Neuronal stem cell (in vitro differentiated cells): ENCODE data around the gene ISYNA1.

Source experiments
- DNase-seq: peaks from one replicate; pipeline ENCODE4 v3.0.0-alpha.2; 2013; ENCODE audit warnings: low spot score
- H2AFZ ChIP-seq: one replicate; pipeline ENCODE4 v1.6.1; 2013; ENCODE audit warnings: mild to moderate bottlenecking, low read length, inconsistent platforms
- H2AK5ac ChIP-seq: 2 replicates; pipeline ENCODE4 v1.6.1; 2013; ENCODE audit warnings: low read depth, mild to moderate bottlenecking, inconsistent platforms, low read length, moderate library complexity, mixed read lengths
- H2BK120ac ChIP-seq: 2 replicates; pipeline ENCODE4 v1.6.1; 2013; ENCODE audit warnings: low read depth, mild to moderate bottlenecking, inconsistent platforms, low read length, moderate library complexity, mixed read lengths
- H2BK12ac ChIP-seq: one replicate; pipeline ENCODE4 v1.6.1; 2013; ENCODE audit warnings: low read length, inconsistent platforms
- H2BK15ac ChIP-seq: 2 replicates; pipeline ENCODE4 v1.6.1; 2013; ENCODE audit warnings: mild to moderate bottlenecking, low read length, inconsistent platforms, mixed read lengths
- H2BK5ac ChIP-seq: one replicate; pipeline ENCODE4 v1.6.1; 2013; ENCODE audit warnings: inconsistent platforms, mild to moderate bottlenecking, low read length, moderate library complexity
- H3K14ac ChIP-seq: one replicate; pipeline ENCODE4 v1.6.1; 2013; ENCODE audit warnings: low read length, inconsistent platforms
- H3K18ac ChIP-seq: 2 replicates; pipeline ENCODE4 v1.6.1; 2013; ENCODE audit warnings: low read length, inconsistent platforms
- H3K23ac ChIP-seq: 2 replicates; pipeline ENCODE4 v1.6.1; 2013; ENCODE audit warnings: low read depth, mild to moderate bottlenecking, mixed read lengths, low read length, inconsistent platforms; ENCODE audit not compliant: poor library complexity
- H3K27ac ChIP-seq: replicated peaks from 3 replicates; pipeline ENCODE4 v1.5.1; 2013; ENCODE audit warnings: low read length, inconsistent platforms
- H3K27me3 ChIP-seq, 3 experiments: 2 replicates each; pipeline ENCODE4 v1.6.1; 2013; ENCODE audit warnings: low read length in 3 of 3, mild to moderate bottlenecking in 2 of 3, inconsistent platforms in 1 of 3, low read depth in 1 of 3, mixed read lengths in 1 of 3, moderate library complexity in 1 of 3; ENCODE audit not compliant: control insufficient read depth in 3 of 3, insufficient read depth in 3 of 3
- H3K36me3 ChIP-seq, 2 donors: replicated peaks in 1 of 2; 2 replicates each; pipeline ENCODE4 v1.6.1; 2013; ENCODE audit warnings: low read length in 2 of 2; ENCODE audit not compliant: control insufficient read depth in 2 of 2, insufficient read depth in 2 of 2
- H3K4ac ChIP-seq: 2 replicates; pipeline ENCODE4 v1.6.1; 2013; ENCODE audit warnings: inconsistent platforms, mild to moderate bottlenecking, low read length, moderate library complexity
- H3K4me1 ChIP-seq, 2 donors: 1 replicate in 1 of 2; 2 replicates in 1 of 2; pipeline ENCODE4 v1.6.1; 2013; ENCODE audit warnings: low read length in 2 of 2, low read depth in 1 of 2; ENCODE audit not compliant: control insufficient read depth in 2 of 2, insufficient read depth in 1 of 2
- H3K4me2 ChIP-seq: one replicate; pipeline ENCODE4 v1.6.1; 2013; ENCODE audit warnings: mild to moderate bottlenecking, low read length, inconsistent platforms; ENCODE audit not compliant: insufficient read depth, poor library complexity, severe bottlenecking
- H3K4me3 ChIP-seq, 2 donors: 2 replicates each; pipeline ENCODE4 v1.5.1; 2013; ENCODE audit warnings: low read length in 2 of 2, mild to moderate bottlenecking in 2 of 2, inconsistent platforms in 1 of 2, moderate library complexity in 1 of 2
- H3K79me1 ChIP-seq: one replicate; pipeline ENCODE4 v1.6.1; 2013; ENCODE audit warnings: low read depth, mild to moderate bottlenecking, inconsistent platforms, low read length, moderate library complexity
- H3K9ac ChIP-seq: one replicate; pipeline ENCODE4 v1.6.1; 2013; ENCODE audit warnings: mild to moderate bottlenecking, low read depth, low read length, inconsistent platforms; ENCODE audit not compliant: poor library complexity
- H3K9me3 ChIP-seq, 2 donors: replicated peaks in 1 of 2; 2 replicates each; pipeline versions ENCODE3 to v1.6.1; 2013; ENCODE audit warnings: low read length in 2 of 2, mild to moderate bottlenecking in 2 of 2, inconsistent platforms in 1 of 2, low read depth in 1 of 2, mixed read lengths in 1 of 2, moderate library complexity in 1 of 2; ENCODE audit not compliant: control insufficient read depth in 2 of 2, insufficient read depth in 1 of 2
- H4K8ac ChIP-seq: one replicate; pipeline ENCODE4 v1.6.1; 2013; ENCODE audit warnings: low read depth, mild to moderate bottlenecking, inconsistent platforms, low read length, moderate library complexity
- H4K91ac ChIP-seq: one replicate; pipeline ENCODE4 v1.6.1; 2013; ENCODE audit warnings: low read length, low read depth, mild to moderate bottlenecking, inconsistent platforms; ENCODE audit not compliant: poor library complexity
- WGBS, 2 donors: extraction: QIAGEN DNeasy Blood & Tissue Kit; methylation state at CpG; one replicate each; pipeline ENCODE4 v1.1.7; 2013; ENCODE audit warnings: missing lambda C conversion rate in 2 of 2, mixed read lengths in 1 of 2; ENCODE audit not compliant: insufficient read length in 2 of 2, insufficient replicate concordance in 1 of 2; ENCODE audit errors: extremely low coverage in 2 of 2; 5-methylcytosine and 5-hydroxymethylcytosine counted together

The ISYNA1 gene

DNA sequence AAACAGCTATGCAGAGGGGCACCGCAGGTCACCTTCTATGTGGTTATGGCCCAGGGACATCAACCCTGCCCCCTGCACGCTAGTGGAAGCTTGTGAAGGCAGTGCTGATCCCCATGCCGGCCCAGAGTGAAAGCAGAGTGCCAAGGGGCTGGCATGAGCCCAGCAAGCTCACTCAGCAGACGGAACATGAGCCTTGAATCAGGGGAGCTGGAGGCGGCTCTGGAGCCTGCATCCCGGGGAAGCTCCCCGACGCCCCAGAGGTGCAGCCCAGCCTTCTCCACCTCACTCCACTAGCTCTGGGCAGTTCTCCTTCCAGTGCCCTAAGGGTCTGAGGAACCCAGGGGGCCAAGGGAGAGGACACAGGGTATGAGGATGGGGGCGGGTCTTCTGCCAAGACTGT, 19.0 kb upstream of the ISYNA1 start:
- no peak overlapping the region for H2AK5ac ChIP-seq
- peak overlapping the region; percentile 53 for H3K27ac ChIP-seq
- peak overlapping the region; percentile 59 for H2BK12ac ChIP-seq
- H3K9me3 ChIP-seq: no peaks in the 10 kb centered on the region
- H3K9ac ChIP-seq: no peak overlapping the region
- no peak overlapping the region for H3K4me3 ChIP-seq
- H2BK5ac ChIP-seq: no peak overlapping the region
- no peak overlapping the region for H2AFZ ChIP-seq
- no peak for DNase-seq
- H3K36me3 ChIP-seq: peaks cover 22 to 37% of the 10 kb centered on the region in 2 donors
- WGBS, 2 donors: no CpG with 5 or more reads among the region's 9 CpGs
- H3K79me1 ChIP-seq: no peaks in the 10 kb centered on the region
- H3K4me2 ChIP-seq: no peak overlapping the region
- no peak overlapping the region for H2BK15ac ChIP-seq
- no peak overlapping the region for H4K91ac ChIP-seq
- no peak overlapping the region for H3K4ac ChIP-seq
- no peak overlapping the region for H3K23ac ChIP-seq
- no peak overlapping the region for H2BK120ac ChIP-seq
- H3K4me1 ChIP-seq: peaks cover 13 to 16% of the 10 kb centered on the region in 2 donors
- no peak overlapping the region for H4K8ac ChIP-seq
- H3K27me3 ChIP-seq: peaks cover 0 to 2% (median 0%) of the 10 kb centered on the region in 3 experiments
- no peak overlapping the region for H3K14ac ChIP-seq
- H3K18ac ChIP-seq: peak overlapping the region; percentile 41

DNA sequence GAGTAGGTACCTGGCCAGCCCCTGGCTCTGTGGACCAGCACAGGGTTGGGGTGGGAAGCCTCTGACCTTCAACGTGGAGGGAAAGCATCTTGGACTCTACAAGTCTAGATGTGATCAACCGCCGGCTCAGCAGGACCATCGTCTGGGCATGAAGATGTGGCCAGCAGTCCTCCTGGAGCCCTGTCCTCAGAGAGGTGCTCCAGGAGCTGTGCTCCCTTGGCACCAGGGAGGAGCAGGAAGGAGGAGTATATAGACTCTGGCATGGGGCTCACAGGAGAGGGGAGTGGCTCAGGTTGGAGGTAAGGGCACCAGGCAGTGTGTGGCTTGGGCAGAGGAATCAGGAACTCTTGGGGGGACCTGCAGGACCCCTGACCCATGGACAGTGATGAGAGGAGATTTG, 18.3 kb upstream of the ISYNA1 start:
- peak overlapping the region; percentile 97 for H4K8ac ChIP-seq
- no peak overlapping the region for H2BK5ac ChIP-seq
- no peak overlapping the region for H3K14ac ChIP-seq
- H2AFZ ChIP-seq: no peak overlapping the region
- peaks cover 20 to 33% of the 10 kb centered on the region in 2 donors for H3K36me3 ChIP-seq
- H3K23ac ChIP-seq: peak overlapping the region; percentile 59
- peak overlapping the region; percentile 27 for H2BK120ac ChIP-seq
- H3K18ac ChIP-seq: peak overlapping the region; percentile 59
- H3K9ac ChIP-seq: no peak overlapping the region
- H2BK12ac ChIP-seq: no peak overlapping the region
- peak overlapping the region; percentile 39 for H2BK15ac ChIP-seq
- H3K79me1 ChIP-seq: no peaks in the 10 kb centered on the region
- no peak overlapping the region for H3K4ac ChIP-seq
- no peak overlapping the region for H3K4me2 ChIP-seq
- no peak for DNase-seq
- WGBS, 2 donors: no CpG with 5 or more reads among the region's 4 CpGs
- H4K91ac ChIP-seq: no peak overlapping the region
- H3K4me3 ChIP-seq: no peak overlapping the region
- peaks cover 17 to 19% of the 10 kb centered on the region in 2 donors for H3K4me1 ChIP-seq
- peak overlapping the region; percentile 47 for H2AK5ac ChIP-seq
- peaks cover 0 to 2% (median 0%) of the 10 kb centered on the region in 3 experiments for H3K27me3 ChIP-seq
- no peak overlapping the region for H3K27ac ChIP-seq
- no peaks in the 10 kb centered on the region for H3K9me3 ChIP-seq

DNA sequence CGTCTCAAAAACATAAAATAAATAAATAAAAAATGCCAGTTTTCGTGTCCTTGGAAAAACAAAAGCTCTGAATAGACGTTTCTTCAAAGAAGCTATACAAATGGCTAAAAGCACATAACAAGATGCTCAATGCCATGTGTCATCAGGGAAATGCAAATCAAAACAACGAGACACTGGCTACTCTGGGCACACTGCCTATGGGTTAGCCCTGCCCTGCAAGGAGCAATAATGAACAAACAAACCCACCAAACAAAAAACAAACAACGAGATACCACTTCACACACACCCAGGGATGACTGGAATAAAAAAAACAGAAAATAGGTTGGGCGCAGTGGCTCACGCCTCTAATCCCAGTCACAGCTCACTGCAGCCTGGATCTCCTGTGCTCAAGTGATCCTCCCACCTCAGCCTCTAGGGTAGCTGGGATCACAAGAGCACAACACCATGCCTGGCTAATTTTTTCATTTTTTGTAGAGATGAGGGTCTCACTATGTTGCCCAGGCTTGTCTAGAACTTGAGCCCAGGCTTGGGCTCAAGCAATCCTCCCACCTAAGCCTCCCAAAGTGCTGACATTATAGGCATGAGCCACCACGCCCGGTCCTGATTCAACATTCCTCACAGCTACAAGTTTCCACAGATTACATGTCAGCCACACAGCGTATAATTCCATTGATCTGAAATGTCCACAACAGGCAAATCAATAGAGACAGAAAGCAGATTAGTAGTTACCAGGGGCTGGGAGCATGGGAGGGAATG, 15.5 kb upstream of the ISYNA1 start:
- no peak overlapping the region for H2AK5ac ChIP-seq
- no peak overlapping the region for H3K4me3 ChIP-seq
- no peak overlapping the region for H2BK12ac ChIP-seq
- no peak overlapping the region for H3K14ac ChIP-seq
- DNase-seq: no peak
- no peak overlapping the region for H3K23ac ChIP-seq
- peaks cover 18 to 21% of the 10 kb centered on the region in 2 donors for H3K4me1 ChIP-seq
- peaks cover 2% of the 10 kb centered on the region for H3K79me1 ChIP-seq
- H3K36me3 ChIP-seq: peaks cover 18 to 36% of the 10 kb centered on the region in 2 donors
- no peak overlapping the region for H3K18ac ChIP-seq
- no peak overlapping the region for H2AFZ ChIP-seq
- H3K4me2 ChIP-seq: no peak overlapping the region
- WGBS, 2 donors: no CpG with 5 or more reads among the region's 10 CpGs
- no peak overlapping the region for H3K9ac ChIP-seq
- no peak overlapping the region for H2BK120ac ChIP-seq
- H4K8ac ChIP-seq: no peak overlapping the region
- no peak overlapping the region for H3K4ac ChIP-seq
- no peak overlapping the region for H4K91ac ChIP-seq
- no peaks in the 10 kb centered on the region for H3K9me3 ChIP-seq
- no peak overlapping the region for H3K27ac ChIP-seq
- no peak overlapping the region for H2BK5ac ChIP-seq
- no peaks in the 10 kb centered on the region for H3K27me3 ChIP-seq
- H2BK15ac ChIP-seq: no peak overlapping the region

DNA sequence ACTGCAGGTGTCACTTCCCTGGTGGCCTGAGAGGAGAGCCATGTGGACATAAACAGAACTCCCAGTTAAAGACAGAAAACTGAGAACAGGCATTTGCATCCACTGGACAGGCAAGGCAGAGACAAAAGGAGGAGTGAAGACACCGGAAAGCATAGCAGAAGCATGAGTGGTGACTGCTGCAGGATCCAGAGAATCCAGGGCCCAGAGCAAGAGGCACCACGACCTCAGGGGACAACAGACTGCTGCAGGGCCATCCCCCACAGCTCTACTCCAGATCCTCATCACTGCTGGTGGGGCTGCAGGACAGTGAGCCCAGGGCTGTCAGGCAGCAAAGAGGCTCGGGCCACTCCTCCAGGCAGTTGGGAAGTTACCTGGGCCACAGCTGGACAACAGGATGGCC, 14.5 kb upstream of the ISYNA1 start:
- Histone ChIP-seq H2BK12ac (no peak overlapping the region), H4K8ac (no peak overlapping the region), H3K4me3 (no peak overlapping the region), H3K18ac (no peak overlapping the region), H2AFZ (no peak overlapping the region), H3K4me2 (no peak overlapping the region), H3K27ac (no peak overlapping the region), H2BK15ac (no peak overlapping the region), H4K91ac (no peak overlapping the region), H3K4me1 (peaks cover 15 to 19% of the 10 kb centered on the region in 2 donors), H2AK5ac (no peak overlapping the region), H3K36me3 (peaks cover 18 to 35% of the 10 kb centered on the region in 2 donors), H2BK5ac (no peak overlapping the region), H3K14ac (no peak overlapping the region), H3K27me3 (no peaks in the 10 kb centered on the region), H3K9ac (no peak overlapping the region), H3K79me1 (peaks cover 3% of the 10 kb centered on the region), H3K23ac (no peak overlapping the region), H3K9me3 (no peaks in the 10 kb centered on the region), H3K4ac (no peak overlapping the region), H2BK120ac (no peak overlapping the region)
- DNase-seq: no peak
- WGBS, 2 donors: no CpG with 5 or more reads among the region's 3 CpGs
